ENCODE measurements around the gene FGFBP3. TPM values are rescaled to one million over a fixed set of nuclear protein-coding genes. Genes with fewer than 3 reads are reported as not detected.

Gene FGFBP3
- total and polyA plus RNA-seq, 2 of the 4 experiments (the other 2 are of a cell fraction) = under 0.01 to 0.36 TPM

GRCh38 chr10:91893051-91893450 lies 16.2 kb downstream of the FGFBP3 start:
- dilution Hi-C loops (cut with HindIII; ENCODE audit: low sequenced_read_pairs, unreplicated experiment) = no loop called here
- DNase-seq = no peak
- POLR2A ChIA-PET (ENCODE audit: unreplicated experiment) = interaction anchor here (0.6 kb wide), 1 partner anchor 20 kb away, joined by 3 read pairs; no protein-coding TSS in a partner anchor

More at GRCh38 chr10:91893051-91893450, 16.2 kb downstream of the FGFBP3 start:
- Histone ChIP-seq H3K9me3 (ENCODE audit: control insufficient read depth, insufficient read depth, low read length) (no peaks in the 10 kb centered on the region), H2BK20ac (ENCODE audit: low read depth, low read length) (no peak overlapping the region), H3K56ac (ENCODE audit: extremely low read depth, insufficient read depth, low read length) (no peak overlapping the region), H3K27ac (ENCODE audit: insufficient read depth, low read length) (no peak overlapping the region), H2AFZ (replicated peaks; ENCODE audit: low read length, poor library complexity) (no peak overlapping the region), H2BK120ac (ENCODE audit: low read depth, low read length) (no peak overlapping the region), H3K18ac (ENCODE audit: low read depth, low read length) (no peak overlapping the region), H3K4me1 (ENCODE audit: control insufficient read depth, insufficient read depth, low read length) (peaks cover 2% of the 10 kb centered on the region; the same call in 1 of the 2 replicates), H2AK9ac (replicated peaks; ENCODE audit: low read depth, low read length, poor library complexity) (no peak overlapping the region), H2BK5ac (ENCODE audit: low read depth, low read length, poor library complexity, severe bottlenecking) (no peak overlapping the region), H3K79me1 (ENCODE audit: low read depth in 1 of 2, low read length in 2 of 2) (no peaks in the 10 kb centered on the region), H2AK5ac (ENCODE audit: low read depth, low read length) (no peak overlapping the region), H3K27me3 (ENCODE audit: control insufficient read depth, insufficient read depth, low read length) (no peaks in the 10 kb centered on the region), H4K8ac (ENCODE audit: low read depth in 2 of 2, low read length in 2 of 2) (no peak overlapping the region), H4K91ac (ENCODE audit: insufficient read depth, low read depth, low read length) (no peak overlapping the region), H4K20me1 (ENCODE audit: insufficient read depth, low read length) (no peaks in the 10 kb centered on the region), H3K9ac (ENCODE audit: low read depth, low read length) (no peak overlapping the region), H3K4me3 (ENCODE audit: insufficient read depth, low read depth, low read length) (no peak overlapping the region), H3K4me2 (ENCODE audit: low read depth, low read length) (no peak overlapping the region), H2BK15ac (ENCODE audit: low read depth, low read length) (no peak overlapping the region), H4K5ac (ENCODE audit: low read depth, low read length) (no peak overlapping the region), H3K4ac (ENCODE audit: low read depth, low read length) (no peak overlapping the region), H3K14ac (replicated peaks; ENCODE audit: low read depth, low read length) (no peak overlapping the region), H3K23ac (ENCODE audit: low read depth, low read length) (no peak overlapping the region), H3K36me3 (ENCODE audit: control insufficient read depth, insufficient read depth, low read length) (no peaks in the 10 kb centered on the region), H3K9me1 (ENCODE audit: insufficient read depth, low read length) (peaks cover 9% of the 10 kb centered on the region)
- intact Hi-C loops (cut with micrococcal nuclease) (no loop called here), in situ Hi-C loops (cut with MboI; ENCODE audit: low sequenced_read_pairs) (no loop called here)
- TF ChIP-seq NFE2L2 (IDR thresholded peaks at IDR 0.05; ENCODE audit: low read depth, low read length) (no peak), MAFK (IDR thresholded peaks at IDR 0.05; ENCODE audit: low read depth, low read length) (no peak), RAD21 (IDR thresholded peaks at IDR 0.05; ENCODE audit: low read length) (no peak), RCOR1 (IDR thresholded peaks at IDR 0.05; ENCODE audit: insufficient replicate concordance, low read length) (no peak), FOS (IDR thresholded peaks at IDR 0.05; ENCODE audit: low read depth, low read length) (no peak), ELK1 (IDR thresholded peaks at IDR 0.05; ENCODE audit: borderline replicate concordance, low read depth, low read length) (no peak), CHD1 (IDR thresholded peaks at IDR 0.05; ENCODE audit: low read depth, low read length) (no peak), MXI1 (IDR thresholded peaks at IDR 0.05; ENCODE audit: borderline replicate concordance, low read depth, low read length) (no peak), SMC3 (IDR thresholded peaks at IDR 0.05; ENCODE audit: low read depth, low read length) (no peak), USF2 (IDR thresholded peaks at IDR 0.05; ENCODE audit: low read depth, low read length) (no peak), CEBPB (IDR thresholded peaks at IDR 0.05; ENCODE audit: low read depth, low read length) (no peak), RFX5 (IDR thresholded peaks at IDR 0.05; ENCODE audit: low read depth, low read length) (no peak), POLR2A (IDR thresholded peaks at IDR 0.05; ENCODE audit: low read depth, low read length) (no peak), BHLHE40 (IDR thresholded peaks at IDR 0.05; ENCODE audit: low read depth, low read length) (no peak)
- no TSS peak for BruUV-seq (replicated peaks)
- CTCF ChIA-PET = interaction anchor here (0.6 to 0.7 kb wide), 2 partner anchors 11 to 510 kb away, joined by 4 to 5 read pairs; no protein-coding TSS in a partner anchor
- ATAC-seq (ENCODE audit: low read depth) = no peak
- no CpG with 5 or more reads among the region's 2 CpGs for WGBS, 2 experiments (ENCODE audit: extremely low coverage in 2 of 2, insufficient read length in 1 of 2)

Measured in IMR-90 (cell line).